Hepatocyte (in vitro differentiated cells): ENCODE measurements around the gene LEMD1. TPM values are rescaled to one million over a fixed set of nuclear protein-coding genes. Genes with fewer than 3 reads are reported as not detected.

Experiments
- DNase-seq: peaks from one replicate; pipeline ENCODE4 v3.0.0-alpha.2; 2016; ENCODE audit warnings: low spot score
- H2AFZ ChIP-seq: fragments of 200-600 bp; sonication (generic); 2 replicates; pipeline ENCODE4 v1.6.0; 2016; ENCODE audit warnings: antibody characterized with exemption, mild to moderate bottlenecking
- H3K27ac ChIP-seq: fragments of 200-600 bp; sonication (generic); 2 replicates; pipeline ENCODE4 v1.5.1; 2016; ENCODE audit warnings: mild to moderate bottlenecking
- H3K27me3 ChIP-seq: fragments of 200-600 bp; sonication (generic); 2 replicates; pipeline ENCODE4 v1.6.1; 2016
- H3K36me3 ChIP-seq: fragments of 200-600 bp; sonication (generic); replicated peaks from 2 replicates; pipeline ENCODE4 v1.5.1; 2016; ENCODE audit warnings: low read depth; ENCODE audit not compliant: insufficient read depth
- H3K4me1 ChIP-seq: fragments of 200-600 bp; sonication (generic); 2 replicates; pipeline ENCODE4 v1.5.1; 2016; ENCODE audit warnings: mild to moderate bottlenecking, moderate library complexity; ENCODE audit not compliant: insufficient read depth
- H3K4me2 ChIP-seq: fragments of 200-600 bp; sonication (generic); 2 replicates; pipeline ENCODE4 v1.6.0; 2016
- H3K4me3 ChIP-seq: fragments of 200-600 bp; sonication (generic); 2 replicates; pipeline ENCODE4 v1.5.1; 2016; ENCODE audit warnings: mild to moderate bottlenecking
- H3K79me2 ChIP-seq: fragments of 200-600 bp; sonication (generic); 2 replicates; pipeline ENCODE4 v1.6.0; 2017; ENCODE audit warnings: mild to moderate bottlenecking
- H3K9me2 ChIP-seq: fragments of 200-600 bp; sonication (generic); replicated peaks from 2 replicates; pipeline ENCODE4 v1.6.0; 2017; ENCODE audit warnings: mild to moderate bottlenecking; ENCODE audit not compliant: insufficient read depth
- H3K9me3 ChIP-seq: fragments of 200-600 bp; sonication (generic); 2 replicates; pipeline ENCODE4 v1.5.1; 2016; ENCODE audit warnings: low read depth, mild to moderate bottlenecking
- H4K20me1 ChIP-seq: fragments of 200-600 bp; sonication (generic); 2 replicates; pipeline ENCODE4 v1.6.0; 2016; ENCODE audit warnings: mild to moderate bottlenecking; ENCODE audit not compliant: insufficient read depth, poor library complexity, severe bottlenecking
- CTCF ChIP-seq: fragments of 200-600 bp; sonication (generic); IDR thresholded peaks from 2 replicates; pipeline ENCODE4 v1.5.1; 2016; ENCODE audit warnings: antibody characterized with exemption, mild to moderate bottlenecking; ENCODE audit not compliant: poor library complexity
- EZH2 ChIP-seq: fragments of 200-600 bp; sonication (generic); IDR thresholded peaks from 2 replicates; pipeline ENCODE4 v1.6.1; 2016; ENCODE audit warnings: antibody characterized with exemption, mild to moderate bottlenecking, borderline replicate concordance
- EZH2phosphoT487 ChIP-seq: fragments of 200-600 bp; sonication (generic); IDR thresholded peaks from one replicate; pipeline ENCODE4 v1.6.1; 2018; ENCODE audit warnings: antibody characterized with exemption, mild to moderate bottlenecking, low read depth, moderate library complexity; ENCODE audit not compliant: unreplicated experiment, severe bottlenecking
- WGBS: methylation state at CpG from one replicate; pipeline ENCODE4 v1.1.6; 2016; ENCODE audit warnings: low lambda C conversion rate; ENCODE audit errors: missing lambda C conversion rate; 5-methylcytosine and 5-hydroxymethylcytosine counted together
- polyA plus RNA-seq: library from polyadenylated mRNA; unstranded; fragments of >200 nt; fragmentation: Nextera tagmentation; extraction: Ambion mirVana; gene quantifications from 2 replicates; pipeline ENCODE4 v1.2.1, GENCODE V29; 2016
- total RNA-seq: library from RNA; depleted of rRNA; stranded (reverse); fragments of >200 nt; gene quantifications from 2 replicates; pipeline ENCODE4 v1.2.3, GENCODE V29; 2014

LEMD1 gene
- total and polyA plus RNA-seq, 2 experiments from 2014 or later, result 0.35 to 2.4 TPM

GRCh38 chr1:205381305-205381704 is 40.6 kb downstream of the LEMD1 start:
- H4K20me1 ChIP-seq, result no peaks in the 10 kb centered on the region
- H3K27me3 ChIP-seq, result no peaks in the 10 kb centered on the region
- no peaks in the 10 kb centered on the region for H3K9me3 ChIP-seq
- H3K4me3 ChIP-seq, result no peak overlapping the region
- 80% methylated on average over 6 of the region's 6 CpGs for WGBS
- DNase-seq, result no peak
- no peak overlapping the region for H2AFZ ChIP-seq
- no peak overlapping the region for H3K27ac ChIP-seq
- H3K36me3 ChIP-seq, result no peaks in the 10 kb centered on the region
- H3K9me2 ChIP-seq, result no peaks in the 10 kb centered on the region
- no peak overlapping the region for H3K4me2 ChIP-seq
- no peaks in the 10 kb centered on the region for H3K79me2 ChIP-seq
- TF ChIP-seq CTCF (no peak), EZH2phosphoT487 (no peak), EZH2 (no peak)
- no peaks in the 10 kb centered on the region for H3K4me1 ChIP-seq

- no peaks in the 10 kb centered on the region for H3K79me2 ChIP-seq
- no peaks in the 10 kb centered on the region for H3K4me1 ChIP-seq
- H3K4me3 ChIP-seq, result no peak overlapping the region
- no peak overlapping the region for H3K4me2 ChIP-seq
- no peaks in the 10 kb centered on the region for H3K9me2 ChIP-seq
- H3K9me3 ChIP-seq, result no peaks in the 10 kb centered on the region
- H3K27ac ChIP-seq, result no peak overlapping the region
- no peak overlapping the region for H2AFZ ChIP-seq
- no peaks in the 10 kb centered on the region for H3K36me3 ChIP-seq
- H4K20me1 ChIP-seq, result no peaks in the 10 kb centered on the region
- 63% methylated on average over 2 of the region's 2 CpGs for WGBS
- TF ChIP-seq EZH2phosphoT487 (no peak), EZH2 (no peak), CTCF (no peak)
- no peaks in the 10 kb centered on the region for H3K27me3 ChIP-seq
- no peak for DNase-seq
Observed at GRCh38 chr1:205380882-205381281, 41.0 kb downstream of the LEMD1 start.

- Histone ChIP-seq H3K36me3 (no peaks in the 10 kb centered on the region), H3K4me2 (no peak overlapping the region), H3K9me3 (no peaks in the 10 kb centered on the region), H3K27ac (no peak overlapping the region), H2AFZ (no peak overlapping the region), H3K79me2 (no peaks in the 10 kb centered on the region), H3K4me3 (no peak overlapping the region), H3K9me2 (no peaks in the 10 kb centered on the region), H4K20me1 (no peaks in the 10 kb centered on the region), H3K27me3 (no peaks in the 10 kb centered on the region), H3K4me1 (peaks cover 11% of the 10 kb centered on the region)
- WGBS, result 84% methylated on average over 8 of the region's 8 CpGs
- DNase-seq, result no peak
- TF ChIP-seq EZH2, result no peak
- TF ChIP-seq EZH2phosphoT487, result no peak
- TF ChIP-seq CTCF, result no peak
Observed at GRCh38 chr1:205379056-205379455, 42.8 kb downstream of the LEMD1 start.

- no peak for DNase-seq
- Histone ChIP-seq H3K4me2 (no peak overlapping the region), H3K27me3 (no peaks in the 10 kb centered on the region), H3K36me3 (no peaks in the 10 kb centered on the region), H3K9me2 (no peaks in the 10 kb centered on the region), H3K4me1 (peaks cover 23% of the 10 kb centered on the region), H4K20me1 (no peaks in the 10 kb centered on the region), H3K79me2 (no peaks in the 10 kb centered on the region), H3K27ac (no peak overlapping the region), H2AFZ (no peak overlapping the region), H3K9me3 (no peaks in the 10 kb centered on the region), H3K4me3 (no peak overlapping the region)
- WGBS, result 91% methylated on average over 3 of the region's 3 CpGs
- no peak for TF ChIP-seq EZH2
- no peak for TF ChIP-seq CTCF
- TF ChIP-seq EZH2phosphoT487, result no peak
Observed at GRCh38 chr1:205377355-205377754, 44.5 kb downstream of the LEMD1 start.
